Ramos (cell line): Measurements from ENCODE around the gene EIF2B2.

Source experiments
- in situ Hi-C: fragments of 300-500 bp; cut with MboI; formaldehyde crosslinking; loops from one replicate; pipeline ENCODE4 v1.14.3; 2022; ENCODE audit warnings: low sequenced_read_pairs; ENCODE audit not compliant: unreplicated experiment

Gene EIF2B2

DNA sequence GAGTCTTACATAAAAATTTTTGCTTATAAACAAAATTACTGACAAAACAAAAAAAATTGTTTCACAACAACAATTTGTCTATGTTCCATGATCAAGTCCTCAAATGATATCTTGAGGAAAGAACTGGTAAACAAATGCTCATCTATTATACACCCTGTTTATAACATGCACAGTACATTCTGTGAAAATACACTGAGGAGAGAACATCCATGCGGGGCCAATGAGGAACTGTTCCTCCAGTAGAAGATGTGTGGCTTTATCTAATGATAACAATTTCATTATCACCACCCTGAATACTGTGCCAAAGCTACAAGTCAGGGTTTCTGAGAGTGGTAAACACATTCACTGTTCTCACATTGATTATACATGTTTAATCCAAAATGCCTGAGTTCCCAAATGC is 37.8 kb downstream of the EIF2B2 start:
- in situ Hi-C loops: no loop called here

DNA sequence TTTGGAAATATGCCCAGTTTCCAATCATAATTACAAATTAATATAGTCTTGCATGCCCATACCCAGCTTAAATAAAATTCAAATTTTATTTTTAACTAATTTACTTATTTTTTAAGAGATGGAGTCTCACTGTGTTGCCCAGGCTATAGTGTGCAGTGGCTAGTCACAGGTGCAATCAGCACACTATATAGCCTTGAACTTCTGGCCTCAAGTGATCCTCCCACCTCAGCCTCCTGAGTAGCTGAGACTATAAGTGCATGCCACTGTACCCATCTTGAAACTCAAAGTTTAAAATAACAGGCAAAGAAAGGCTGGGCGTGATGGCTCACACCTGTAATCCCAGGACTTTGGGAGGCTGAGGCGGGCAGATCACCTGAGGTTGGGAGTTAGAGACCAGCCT is 38.2 kb downstream of the EIF2B2 start:
- in situ Hi-C loops: no loop called here

DNA sequence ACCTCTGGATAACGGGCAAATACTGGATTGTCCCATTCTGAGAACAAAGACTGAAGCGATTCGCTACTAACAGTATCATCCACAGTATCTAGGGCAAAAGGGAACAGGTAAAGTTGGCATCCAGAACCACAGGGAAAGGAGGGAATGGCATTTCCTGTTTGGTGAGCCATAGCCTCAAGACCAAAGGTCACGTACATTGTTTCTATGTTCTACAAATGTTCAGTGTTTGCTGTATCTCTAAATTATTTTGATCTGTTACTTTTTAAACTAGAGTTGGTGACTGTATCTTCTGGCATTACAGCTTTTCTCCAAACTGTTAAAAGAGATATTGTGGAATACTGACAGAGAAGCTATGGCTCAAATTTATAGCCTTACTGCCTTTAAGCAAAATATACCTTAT is 38.9 kb downstream of the EIF2B2 start:
- in situ Hi-C loops: no loop called here

DNA sequence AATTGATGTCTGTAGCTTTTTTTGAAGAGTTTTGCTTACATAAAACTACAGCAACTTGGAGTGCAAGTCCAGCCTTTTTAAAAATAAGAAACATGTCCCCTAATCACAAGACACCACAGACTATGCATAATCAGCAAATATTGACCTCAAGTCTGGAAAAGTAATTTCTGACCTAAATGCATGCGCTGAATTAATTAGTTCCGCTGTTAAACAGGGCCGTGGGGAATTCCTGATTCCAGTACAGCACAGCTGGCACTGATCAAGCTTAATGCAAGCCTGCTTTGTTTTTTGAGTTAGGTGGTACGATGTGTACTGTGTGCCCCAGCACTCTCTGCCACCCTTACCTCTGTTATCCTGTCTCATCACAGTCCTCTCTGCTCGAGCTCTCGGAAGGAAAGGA is 39.3 kb downstream of the EIF2B2 start:
- in situ Hi-C loops: no loop called here

DNA sequence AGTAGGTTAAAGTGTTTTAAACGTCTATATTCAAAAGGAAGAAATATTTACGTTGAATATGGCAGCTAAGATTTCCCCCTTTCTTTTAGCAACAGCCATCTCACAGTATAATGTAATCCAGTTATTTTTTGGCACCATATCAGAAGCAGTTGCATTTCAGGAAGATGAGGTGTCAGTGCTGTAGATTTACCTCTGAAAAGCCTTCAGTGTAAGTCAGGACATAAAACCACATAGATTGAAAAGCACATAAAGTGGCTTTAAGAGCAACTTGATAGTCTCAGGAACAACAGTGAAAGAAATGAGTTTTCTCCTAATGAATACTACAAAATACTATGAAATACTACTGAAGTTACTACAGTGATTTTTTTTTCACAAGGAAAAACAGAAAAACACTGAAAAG is 41.6 kb downstream of the EIF2B2 start:
- in situ Hi-C loops: no loop called here

DNA sequence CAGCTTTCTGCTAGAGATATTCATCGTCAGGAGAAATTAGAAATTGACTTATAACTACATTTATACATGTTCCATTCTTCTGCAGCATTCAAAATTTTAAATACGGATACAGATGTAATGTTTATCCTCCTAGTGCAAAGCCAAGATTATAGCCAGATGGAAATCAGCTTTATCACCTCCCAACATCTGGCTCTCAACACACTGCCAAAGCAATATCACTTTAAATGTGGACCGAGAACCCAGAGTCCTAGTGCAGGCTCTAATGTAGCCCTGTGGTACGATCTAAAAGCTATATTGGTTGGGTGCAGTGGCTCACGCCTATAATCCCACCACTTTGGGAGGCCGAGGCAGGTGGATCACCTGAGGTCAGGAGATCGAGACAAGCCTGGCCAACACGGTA is 42.0 kb downstream of the EIF2B2 start:
- in situ Hi-C loops: no loop called here

DNA sequence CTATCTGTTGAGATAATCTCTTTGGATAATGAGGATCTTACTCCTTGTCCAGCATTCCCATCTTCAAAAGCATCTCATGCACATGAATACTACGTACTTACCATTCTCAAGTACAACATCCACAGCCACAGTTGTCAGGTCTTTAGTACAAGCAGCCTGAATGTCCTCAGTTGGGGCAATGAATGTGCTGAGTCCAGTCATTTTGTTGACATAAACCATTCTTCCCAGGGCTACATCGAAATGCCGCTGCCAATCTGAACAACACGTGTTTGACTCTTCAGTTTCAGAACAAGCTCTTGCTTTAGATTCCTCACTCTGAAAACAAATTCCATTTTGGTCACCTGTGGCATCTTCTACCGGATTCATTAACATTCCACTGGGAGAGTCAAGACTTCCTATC is 43.6 kb downstream of the EIF2B2 start:
- in situ Hi-C loops: no loop called here

DNA sequence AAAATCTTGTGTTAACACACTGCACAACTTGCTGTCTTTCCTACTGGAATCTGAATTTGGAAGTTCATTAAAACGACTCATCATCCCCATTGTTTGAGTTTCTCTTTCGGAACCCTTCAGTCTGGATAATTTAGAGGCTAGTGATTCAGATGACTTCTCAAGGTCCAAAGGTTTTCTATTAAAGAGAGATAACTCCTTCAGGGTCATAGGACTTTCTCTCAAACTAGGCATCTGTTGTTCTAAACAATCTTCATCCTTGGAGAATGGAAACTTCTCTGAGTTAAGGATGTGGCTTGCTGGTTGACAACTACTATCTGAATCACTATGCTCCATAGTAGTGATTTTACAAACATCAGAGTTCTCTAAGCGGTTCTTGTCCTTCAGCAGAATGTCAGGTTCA is 44.2 kb downstream of the EIF2B2 start:
- in situ Hi-C loops: no loop called here

DNA sequence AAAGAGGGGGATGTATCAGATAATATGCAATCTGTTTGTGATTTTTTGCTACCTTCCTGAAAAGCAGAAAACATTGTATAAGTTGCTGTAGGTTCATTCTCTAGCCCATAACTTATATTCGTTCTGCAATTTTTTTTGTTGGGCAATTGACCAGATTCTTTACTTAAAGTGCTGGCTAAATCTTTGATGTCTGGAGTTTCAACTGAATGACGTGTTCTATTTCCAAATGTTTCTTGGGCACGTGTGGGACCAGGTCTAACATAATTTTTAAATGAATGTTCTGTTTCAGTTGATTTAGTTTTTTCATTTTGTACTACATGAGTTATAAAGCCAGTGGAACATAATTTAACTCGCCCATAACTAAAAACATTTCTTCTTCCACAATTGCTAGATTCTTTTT is 44.8 kb downstream of the EIF2B2 start:
- in situ Hi-C loops: no loop called here

DNA sequence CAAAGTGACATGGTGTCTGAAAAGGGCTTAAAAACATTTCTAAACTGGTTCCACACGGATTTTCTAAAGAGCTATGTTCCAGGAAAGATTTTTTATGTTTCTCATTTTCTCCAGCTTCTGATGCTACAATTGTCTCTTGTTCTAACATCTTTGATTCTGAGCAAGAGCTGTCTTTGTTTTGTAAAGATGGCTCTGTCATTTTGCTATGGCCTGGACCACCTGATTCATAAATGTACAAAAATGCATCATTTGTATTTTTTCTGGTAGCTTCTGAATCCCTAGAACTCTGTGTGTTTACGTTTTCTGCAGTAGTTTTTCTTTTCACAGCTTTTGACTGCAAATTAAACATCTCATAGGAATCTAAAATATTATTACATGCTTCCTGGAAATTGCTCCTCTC is 45.4 kb downstream of the EIF2B2 start:
- in situ Hi-C loops: no loop called here

DNA sequence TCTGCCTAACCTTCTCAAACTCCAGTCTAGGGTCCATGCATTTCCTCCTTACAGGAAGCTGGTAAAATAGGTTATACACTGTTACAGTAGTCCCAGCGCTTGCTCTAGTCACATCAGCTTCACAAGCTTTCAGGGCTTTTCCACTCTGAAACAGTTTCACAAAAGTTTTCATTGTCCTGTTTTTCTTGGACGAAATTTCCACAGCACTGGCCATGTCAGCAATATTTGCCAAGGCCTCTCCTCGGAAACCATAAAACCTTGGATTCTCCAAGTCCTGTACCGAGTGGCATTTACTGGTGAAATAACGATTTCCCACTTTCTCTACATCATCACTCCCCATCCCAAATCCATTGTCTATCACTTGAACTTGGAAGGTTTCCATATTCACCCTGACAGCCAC is 46.4 kb downstream of the EIF2B2 start:
- in situ Hi-C loops: no loop called here

DNA sequence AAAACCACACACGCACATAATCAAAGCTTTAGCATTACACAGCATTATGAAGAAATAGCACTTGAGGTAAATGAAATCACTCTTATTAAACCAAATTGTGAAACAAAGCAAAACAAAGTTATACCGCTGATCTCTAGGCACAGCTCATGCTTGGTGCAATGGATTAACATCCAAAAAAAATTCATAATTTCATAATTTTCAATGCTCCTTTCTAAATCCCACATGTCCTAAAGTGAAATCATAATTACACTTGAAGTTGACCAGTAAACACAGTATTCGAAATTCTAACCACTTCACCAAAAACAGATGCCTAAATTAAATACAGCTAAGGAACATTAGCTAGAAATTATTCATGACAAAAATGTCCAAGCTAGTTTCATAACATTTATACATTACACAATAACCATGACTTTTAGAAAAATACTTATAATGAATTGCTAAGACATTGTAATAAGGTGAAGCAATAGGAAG is 47.0 kb downstream of the EIF2B2 start:
- in situ Hi-C loops: no loop called here

DNA sequence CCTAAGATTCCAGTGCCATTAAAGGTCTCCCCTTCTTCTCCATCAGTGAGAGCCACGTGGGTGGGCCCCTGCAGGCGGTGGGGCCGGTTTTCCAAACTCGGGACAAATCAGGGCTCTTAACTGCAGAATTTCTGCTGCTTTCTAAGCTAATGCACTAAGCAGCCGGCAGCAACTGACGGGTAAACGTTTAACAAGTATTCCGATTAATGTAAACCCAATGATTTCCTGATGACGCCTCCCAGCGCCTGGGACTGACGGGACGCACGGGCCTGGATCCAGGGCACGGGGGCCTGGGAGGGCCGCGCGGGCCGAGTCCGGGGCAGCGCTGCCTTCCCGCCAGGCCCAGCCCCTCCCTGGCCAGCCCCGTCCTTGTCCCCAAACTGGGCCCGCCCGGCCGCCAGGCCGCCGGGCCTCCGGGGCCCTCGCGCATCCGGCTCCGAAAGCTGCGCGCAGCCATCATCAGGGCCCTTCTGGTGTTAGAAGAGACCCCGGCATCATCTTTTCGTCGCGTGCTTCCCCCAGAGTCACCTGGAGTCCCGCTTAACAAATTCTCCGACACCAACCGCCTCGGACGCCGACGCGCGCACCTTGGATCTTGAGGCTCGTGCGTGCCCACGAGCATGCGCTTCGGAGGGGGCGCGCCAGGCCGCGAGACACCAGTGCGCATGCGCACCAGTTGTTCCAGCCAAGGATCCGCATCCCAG is 48.3 kb downstream of the EIF2B2 start, which contains the start of gene MLH3:
Gene MLH3 (minus strand): TSS at position 616 of the 704 bp plus-strand sequence. CDS start 1,812 bp downstream, outside the sequence.
- in situ Hi-C loops: no loop called here

DNA sequence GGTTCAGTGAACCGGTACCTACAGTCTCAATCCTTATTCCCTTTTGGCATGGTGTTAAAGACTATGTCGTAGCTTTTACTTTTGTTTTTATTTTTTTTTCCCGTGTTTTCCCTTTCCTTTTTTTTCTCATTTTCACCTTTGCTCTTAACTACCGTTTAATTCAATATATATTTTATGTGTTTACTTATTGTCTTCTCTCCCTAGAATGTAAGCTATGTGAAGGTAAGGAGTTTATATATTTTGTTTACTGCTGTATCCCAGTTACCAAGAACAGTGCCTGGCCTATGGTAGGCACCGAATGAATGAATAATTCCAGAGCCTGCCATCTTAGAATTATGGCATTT is 48.8 kb downstream of the EIF2B2 start:
- in situ Hi-C loops: no loop called here

DNA sequence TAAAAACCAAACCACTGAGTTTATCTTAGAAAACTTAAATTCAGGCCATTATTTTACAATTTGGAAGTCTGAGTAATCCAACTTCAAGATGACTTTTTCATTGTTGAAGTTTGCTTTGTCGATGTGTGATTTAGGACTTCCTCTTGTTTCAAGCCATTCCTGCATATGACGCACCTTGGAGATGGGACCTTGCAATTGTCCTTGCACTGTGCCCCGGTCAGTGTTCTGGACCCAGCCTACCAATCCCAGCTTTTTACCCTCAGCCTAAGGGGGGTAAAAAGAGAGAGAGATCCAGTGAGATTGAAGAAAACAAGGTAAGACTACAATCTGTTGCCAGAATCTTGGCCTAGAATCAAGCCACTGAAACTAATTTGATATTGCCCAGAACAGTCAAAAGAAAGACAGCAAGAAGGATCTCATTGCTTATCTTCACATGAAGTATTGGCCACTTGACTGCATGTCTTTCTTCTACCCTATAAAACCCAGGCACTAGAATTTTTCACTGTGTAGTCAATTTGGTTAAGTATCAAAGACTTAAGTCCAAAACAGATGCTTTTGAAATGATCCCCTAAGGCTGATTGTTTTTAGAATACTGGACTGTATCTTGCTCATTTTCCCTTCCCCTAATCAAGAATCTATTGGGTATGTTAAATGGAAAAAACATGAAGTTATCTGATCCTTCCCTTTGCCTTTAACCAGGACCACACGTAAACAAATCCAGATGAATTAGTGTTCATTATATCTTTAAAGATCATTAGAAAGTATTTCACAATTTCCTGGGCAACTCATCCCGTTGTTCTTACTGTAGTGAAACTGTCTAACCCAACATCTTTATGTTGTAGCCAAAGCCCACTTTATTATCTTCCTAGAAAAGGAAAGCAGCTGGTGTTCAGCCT is 50.9 kb downstream of the EIF2B2 start:
- in situ Hi-C loops: no loop called here

DNA sequence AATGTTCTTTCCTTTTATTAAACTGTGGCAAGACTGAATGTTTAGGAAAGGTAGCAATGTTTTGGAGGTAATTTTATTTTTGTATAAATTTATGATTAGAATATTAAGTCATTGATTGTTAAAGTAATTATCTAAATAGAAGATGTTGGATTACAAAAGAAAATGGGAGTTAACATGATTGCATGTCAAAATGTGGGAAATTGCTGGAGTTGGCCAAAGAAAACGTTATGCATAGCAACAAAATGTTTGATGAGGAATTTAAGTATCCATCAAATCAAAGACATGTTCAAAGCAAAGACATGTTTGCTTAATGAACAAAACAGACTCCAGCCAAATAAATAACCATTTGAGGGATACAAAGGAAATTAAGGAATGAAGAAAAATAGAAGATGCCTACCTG is 51.7 kb downstream of the EIF2B2 start:
- in situ Hi-C loops: no loop called here

DNA sequence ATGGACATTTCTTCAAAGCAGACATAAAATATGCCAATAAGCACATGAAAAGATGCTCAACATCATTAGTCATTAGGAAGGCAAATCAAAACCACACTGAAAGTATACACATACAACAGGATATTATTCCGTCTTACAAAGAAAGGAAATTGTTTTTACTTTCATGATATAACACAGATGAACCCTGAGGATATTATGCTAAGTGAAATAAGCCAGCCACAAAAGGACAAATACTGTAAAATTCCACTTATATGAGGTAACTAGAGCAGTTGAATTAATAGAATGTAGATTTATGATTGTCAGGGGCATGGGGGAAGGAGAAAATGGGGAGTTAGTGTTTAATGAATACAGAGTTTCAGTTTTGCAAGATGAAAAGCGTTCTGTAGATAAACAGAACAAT is 56.9 kb downstream of the EIF2B2 start:
- in situ Hi-C loops: no loop called here

DNA sequence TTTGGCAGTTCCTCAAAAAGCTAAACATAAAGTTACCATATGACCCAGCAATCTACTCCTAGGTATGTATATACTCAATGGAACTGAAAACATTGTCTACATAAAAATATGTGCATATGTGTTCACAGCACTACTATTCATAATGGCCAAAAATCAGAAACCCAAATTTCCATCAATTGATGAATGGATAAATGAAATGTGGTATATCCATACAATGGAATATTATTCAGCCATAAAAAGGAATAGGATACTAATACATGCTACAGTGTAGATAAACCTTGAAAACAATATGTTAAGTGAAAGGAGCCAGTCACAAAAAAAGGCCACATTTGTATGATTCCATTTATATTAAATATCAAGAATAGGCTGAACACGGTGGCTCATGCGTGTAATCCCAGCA is 57.7 kb downstream of the EIF2B2 start:
- in situ Hi-C loops: no loop called here
